Measurements from ENCODE around the gene SMARCA1. TPM values are rescaled to one million over a fixed set of nuclear protein-coding genes. Genes with fewer than 3 reads are reported as not detected.

Gene SMARCA1
- polyA plus RNA-seq, 6 donors from 2014 or later: 0.24 to 0.89 (median 0.40) TPM; not detected in 1

DNA sequence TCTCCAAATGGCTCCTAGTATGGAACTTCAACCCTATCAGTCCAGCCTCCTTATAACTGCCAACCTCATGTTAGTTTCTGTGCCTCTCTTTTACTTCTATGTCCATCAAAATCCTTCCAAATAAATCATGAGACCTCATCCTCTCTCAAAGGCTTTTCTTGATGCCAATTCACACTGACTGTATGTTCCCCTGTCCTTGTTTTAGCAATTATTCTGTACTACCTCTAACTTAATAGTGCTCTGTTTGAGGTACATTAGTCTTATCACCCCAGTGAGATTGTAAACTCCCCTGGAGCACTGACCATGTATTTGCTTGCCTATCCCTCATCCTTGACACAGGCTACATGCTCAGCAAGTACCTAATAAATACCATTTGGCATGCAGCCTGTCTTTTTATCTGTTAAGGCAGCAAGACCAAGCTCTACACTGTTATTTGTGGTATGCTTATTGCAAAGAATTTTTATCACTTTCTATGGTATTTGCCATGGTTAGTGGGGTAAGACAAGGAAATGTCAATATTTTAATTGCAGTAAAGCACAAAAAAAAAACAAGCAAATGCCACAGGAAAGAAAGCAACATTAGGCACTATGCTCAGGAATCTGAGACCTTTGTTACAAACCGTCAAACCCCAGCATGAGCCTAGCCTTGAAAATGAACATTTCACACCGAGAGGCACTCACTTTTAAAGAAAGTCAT is 119.2 kb downstream of the SMARCA1 start:
- Mint-ChIP-seq H3K36me3 (no peaks in the 10 kb centered on the region), H3K4me3 (no peak overlapping the region), H3K27ac (no peak overlapping the region)

More for the DNA sequence above, 119.2 kb downstream of the SMARCA1 start:
- Mint-ChIP-seq H3K27me3 (peaks cover 0 to 5% (median 0%) of the 10 kb centered on the region in 3 donors), H3K9me3 (peaks cover 0 to 11% (median 4%) of the 10 kb centered on the region in 7 donors), H3K4me1 (no peaks in the 10 kb centered on the region)
- ATAC-seq (ENCODE audit: low read depth in 2 of 2) (no peak), DNase-seq (no peak)

Other genes with a start within 250 kb of the SMARCA1 start
- gene OCRL, start 16.8 kb upstream of the SMARCA1 start, polyA plus RNA-seq (ENCODE audit: low read depth in 6 of 6): 1 to 10 TPM in 2 of 6 donors, under 1 TPM in 3, not detected in 1; 0.35 to 1.6 (median 0.97) TPM
- gene APLN, start 131.5 kb upstream of the SMARCA1 start, polyA plus RNA-seq (ENCODE audit: low read depth in 6 of 6): not detected
- under 1 TPM in 4 of 6 donors, not detected in 2; 0.11 to 0.58 (median 0.22) TPM for gene XPNPEP2, start 215.5 kb upstream of the SMARCA1 start, polyA plus RNA-seq (ENCODE audit: low read depth in 6 of 6)

Measured in naive B cell (primary cell).